Uterus (tissue), 4 donors: ENCODE measurements around the gene EMILIN2. TPM values are rescaled to one million over a fixed set of nuclear protein-coding genes. Genes with fewer than 3 reads are reported as not detected.
A peak's percentile ranks its signal among the peaks of the same experiment; 100 is the strongest.

Experiments used
- DNase-seq, 2 donors: peaks; one replicate each; pipeline ENCODE4 v3.0.0-alpha.2; 2019 to 2020
- H3K27ac ChIP-seq, 2 donors: fragments of 200-600 bp; sonication (generic); 1 replicate in 1 of 2; 2 replicates in 1 of 2; pipeline ENCODE4 v1.5.1; 2016 to 2018
- H3K27me3 ChIP-seq, 2 donors: fragments of 200-600 bp; sonication (generic); one replicate each; pipeline ENCODE4 v1.5.1; 2018 to 2019; ENCODE audit warnings: control low read depth in 1 of 2
- H3K36me3 ChIP-seq, 2 donors: fragments of 200-600 bp; sonication (generic); one replicate each; pipeline ENCODE4 v1.5.1; 2019; ENCODE audit warnings: control low read depth in 1 of 2
- H3K4me1 ChIP-seq, 2 donors: fragments of 200-600 bp; sonication (generic); one replicate each; pipeline ENCODE4 v1.5.1; 2018 to 2019; ENCODE audit warnings: control low read depth in 1 of 2
- H3K4me3 ChIP-seq, 2 donors: fragments of 200-600 bp; sonication (generic); 1 replicate in 1 of 2; 2 replicates in 1 of 2; pipeline ENCODE4 v1.5.1; 2018 to 2019; ENCODE audit warnings: mild to moderate bottlenecking in 1 of 2
- H3K9me3 ChIP-seq, 2 donors: fragments of 200-600 bp; sonication (generic); one replicate each; pipeline ENCODE4 v1.5.1; 2019; ENCODE audit warnings: control low read depth in 1 of 2
- POLR2A ChIP-seq, 2 donors: fragments of 450-650 bp; IDR thresholded peaks; one replicate each; pipeline ENCODE4 v1.6.1; 2016; ENCODE audit warnings: antibody characterized with exemption in 2 of 2, mild to moderate bottlenecking in 1 of 2, moderate library complexity in 1 of 2
- intact Hi-C: fragments of 100-400 bp; cut with DNase I; formaldehyde crosslinking; loops from one replicate; pipeline ENCODE4 v1.15.1; 2023; ENCODE audit warnings: low total_unique reads
- total RNA-seq, 4 donors: library from RNA; depleted of rRNA in 3 of 4; stranded (reverse); fragments of >200 nt in 3 of 4; gene quantifications; one replicate each; pipeline versions ENCODE4 v1.1.0 to v1.2.4, GENCODE V29; 2014 to 2023
- TF ChIP-seq, protein P1 (sequence below), 4 experiments: fragments of 200-600 bp in 2 of 4; fragments of 450-650 bp in 2 of 4; sonication (generic) in 2 of 4; IDR thresholded peaks; one replicate each; pipeline ENCODE4 v1.5.1; 2016 to 2019; ENCODE audit warnings: antibody characterized with exemption in 4 of 4, mild to moderate bottlenecking in 2 of 4, moderate library complexity in 1 of 4
- donor health status: DM: yes; HTN: yes; CAD: no.

The EMILIN2 gene
- total RNA-seq, 4 donors from 2014 or later, result 25.6 to 60.2 (median 43.2) TPM

GRCh38 chr18:2956056-2956455 is 109.2 kb downstream of the EMILIN2 start:
- H3K4me3 ChIP-seq, result no peak overlapping the region
- intact Hi-C loops, result no loop called here
- H3K27ac ChIP-seq, result peak overlapping the region; percentile 10 to 11

DNA sequence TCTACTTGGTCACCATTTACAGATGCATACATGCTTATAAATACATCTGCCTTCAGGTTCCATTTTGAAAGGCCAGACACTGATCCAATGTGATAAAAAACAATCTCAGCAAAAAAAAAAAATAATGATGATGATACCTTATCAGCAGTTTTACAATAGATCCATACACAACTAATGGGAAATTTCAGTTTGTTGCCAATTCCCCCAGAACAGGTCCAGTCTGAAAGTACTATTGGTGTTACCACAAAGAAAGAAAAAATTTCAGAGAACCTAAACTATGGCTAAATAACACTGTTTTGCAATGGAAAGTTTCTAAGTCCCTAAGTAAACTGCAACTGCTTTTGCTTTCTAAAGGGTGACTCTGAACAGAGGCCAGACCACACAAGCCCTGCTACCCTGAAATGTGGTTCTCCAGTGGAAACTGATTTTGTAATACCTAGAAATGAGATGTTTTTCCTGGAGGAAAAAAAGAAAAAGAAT is 112.1 kb downstream of the EMILIN2 start:
- Histone ChIP-seq H3K4me1 (peaks cover 3 to 14% of the 10 kb centered on the region in 2 donors), H3K4me3 (no peak overlapping the region), H3K27me3 (no peaks in the 10 kb centered on the region), H3K27ac (peak overlapping the region; percentile 65 to 71), H3K9me3 (no peaks in the 10 kb centered on the region), H3K36me3 (no peaks in the 10 kb centered on the region)
- TF ChIP-seq POLR2A (IDR thresholded peaks at IDR 0.05), result no peak
- TF ChIP-seq, protein P1, sequence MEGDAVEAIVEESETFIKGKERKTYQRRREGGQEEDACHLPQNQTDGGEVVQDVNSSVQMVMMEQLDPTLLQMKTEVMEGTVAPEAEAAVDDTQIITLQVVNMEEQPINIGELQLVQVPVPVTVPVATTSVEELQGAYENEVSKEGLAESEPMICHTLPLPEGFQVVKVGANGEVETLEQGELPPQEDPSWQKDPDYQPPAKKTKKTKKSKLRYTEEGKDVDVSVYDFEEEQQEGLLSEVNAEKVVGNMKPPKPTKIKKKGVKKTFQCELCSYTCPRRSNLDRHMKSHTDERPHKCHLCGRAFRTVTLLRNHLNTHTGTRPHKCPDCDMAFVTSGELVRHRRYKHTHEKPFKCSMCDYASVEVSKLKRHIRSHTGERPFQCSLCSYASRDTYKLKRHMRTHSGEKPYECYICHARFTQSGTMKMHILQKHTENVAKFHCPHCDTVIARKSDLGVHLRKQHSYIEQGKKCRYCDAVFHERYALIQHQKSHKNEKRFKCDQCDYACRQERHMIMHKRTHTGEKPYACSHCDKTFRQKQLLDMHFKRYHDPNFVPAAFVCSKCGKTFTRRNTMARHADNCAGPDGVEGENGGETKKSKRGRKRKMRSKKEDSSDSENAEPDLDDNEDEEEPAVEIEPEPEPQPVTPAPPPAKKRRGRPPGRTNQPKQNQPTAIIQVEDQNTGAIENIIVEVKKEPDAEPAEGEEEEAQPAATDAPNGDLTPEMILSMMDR (IDR thresholded peaks at IDR 0.05), result no peak
- peak in 1 of 2 donors; percentile 53 for DNase-seq
- intact Hi-C loops, result no loop called here

More at GRCh38 chr18:2956056-2956455, 109.2 kb downstream of the EMILIN2 start:
- Histone ChIP-seq H3K9me3 (no peaks in the 10 kb centered on the region), H3K36me3 (no peaks in the 10 kb centered on the region), H3K4me1 (peaks cover 3 to 10% of the 10 kb centered on the region in 2 donors), H3K27me3 (no peaks in the 10 kb centered on the region)
- TF ChIP-seq, protein P1 (IDR thresholded peaks at IDR 0.05), result no peak
- no peak for TF ChIP-seq POLR2A (IDR thresholded peaks at IDR 0.05)
- no peak for DNase-seq

DNA sequence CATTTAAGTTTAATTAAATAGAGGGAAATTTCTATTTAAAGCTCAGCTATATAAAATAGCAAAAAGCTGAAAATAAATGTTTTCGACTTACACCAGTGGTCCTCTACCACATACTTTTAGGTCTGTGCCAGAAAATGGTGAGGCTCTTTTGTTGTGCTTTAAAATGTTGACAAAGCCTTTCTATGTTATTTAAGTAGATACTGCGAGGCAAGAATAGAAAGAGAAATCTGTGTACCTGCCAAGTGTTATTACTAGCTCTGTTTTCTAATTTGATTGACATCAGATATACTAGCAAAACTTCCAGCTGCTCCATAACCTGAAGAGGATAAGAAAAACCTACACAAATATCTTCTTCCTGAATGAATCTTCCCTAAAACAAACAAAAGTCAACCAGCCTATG is 112.5 kb downstream of the EMILIN2 start:
- H3K4me1 ChIP-seq, result peaks cover 3 to 14% of the 10 kb centered on the region in 2 donors
- H3K27me3 ChIP-seq, result no peaks in the 10 kb centered on the region
- peak overlapping the region; percentile 65 to 71 for H3K27ac ChIP-seq
- intact Hi-C loops, result no loop called here
- DNase-seq, result no peak
- no peak overlapping the region for H3K4me3 ChIP-seq
- H3K9me3 ChIP-seq, result no peaks in the 10 kb centered on the region
- H3K36me3 ChIP-seq, result no peaks in the 10 kb centered on the region
- TF ChIP-seq POLR2A (IDR thresholded peaks at IDR 0.05), result no peak
- TF ChIP-seq, protein P1 (IDR thresholded peaks at IDR 0.05), result no peak

DNA sequence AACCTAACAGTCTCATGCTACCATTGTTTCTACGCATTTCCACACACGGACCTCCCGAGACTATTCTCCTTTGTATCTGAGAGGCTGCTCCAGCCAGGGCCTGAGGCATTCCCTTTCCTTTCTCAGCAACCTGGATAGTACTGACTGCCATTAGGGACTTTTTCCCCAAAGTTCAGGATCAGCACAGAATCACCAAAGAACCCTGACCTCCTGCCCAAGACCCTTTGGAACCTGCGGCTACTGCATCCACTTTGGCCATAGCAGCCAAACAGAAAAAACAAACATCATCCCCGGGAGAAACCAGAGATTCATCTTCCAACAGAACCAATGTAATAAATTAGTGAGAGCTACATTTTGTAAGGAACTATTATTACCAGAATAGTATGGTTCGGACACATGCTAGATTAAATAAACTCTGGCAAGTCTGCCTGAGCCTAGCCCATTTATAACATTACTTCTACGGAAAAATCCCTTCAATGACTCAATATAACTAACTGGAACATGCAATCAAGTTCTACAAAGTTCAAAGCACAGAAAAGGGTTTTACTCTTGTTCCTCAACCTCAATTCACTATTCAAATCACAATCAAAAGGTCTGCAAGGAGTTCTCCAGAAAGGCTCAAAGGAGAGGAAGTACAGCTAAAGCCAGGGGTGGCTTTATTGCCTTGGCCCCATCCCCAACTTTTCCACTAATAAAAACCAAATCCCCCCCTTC is 114.3 kb downstream of the EMILIN2 start:
- no peaks in the 10 kb centered on the region for H3K36me3 ChIP-seq
- no peak for DNase-seq
- no peaks in the 10 kb centered on the region for H3K9me3 ChIP-seq
- TF ChIP-seq, protein P1 (IDR thresholded peaks at IDR 0.05), result no peak
- TF ChIP-seq POLR2A (IDR thresholded peaks at IDR 0.05), result no peak
- H3K27me3 ChIP-seq, result no peaks in the 10 kb centered on the region
- H3K4me1 ChIP-seq, result peaks cover 3 to 14% of the 10 kb centered on the region in 2 donors
- H3K27ac ChIP-seq, result peak overlapping the region; percentile 65 to 71
- H3K4me3 ChIP-seq, result no peak overlapping the region
- intact Hi-C loops, result no loop called here

DNA sequence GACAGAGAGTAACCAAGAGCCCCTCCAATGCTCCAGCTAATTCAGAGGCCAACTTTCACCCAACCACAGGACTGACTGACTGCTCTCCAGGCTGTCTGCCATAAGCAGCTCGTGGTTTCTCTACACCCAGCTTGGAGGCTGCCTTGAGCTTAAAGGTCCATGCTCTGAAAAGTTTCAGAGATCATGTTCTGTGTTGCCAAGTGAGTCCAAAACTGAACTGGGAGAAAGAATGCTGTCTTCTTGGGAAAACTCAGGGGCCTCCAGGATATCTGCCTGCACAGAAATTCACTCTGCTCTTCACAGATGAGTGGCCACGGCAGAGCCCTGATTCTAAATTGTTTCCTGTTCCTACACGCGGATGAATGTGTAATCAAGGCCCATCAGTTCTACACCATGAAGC is 115.0 kb downstream of the EMILIN2 start:
- H3K27ac ChIP-seq, result peak overlapping the region; percentile 65 to 71

More for the DNA sequence above, 115.0 kb downstream of the EMILIN2 start:
- peaks cover 3 to 14% of the 10 kb centered on the region in 2 donors for H3K4me1 ChIP-seq
- no peak for DNase-seq
- H3K27me3 ChIP-seq, result no peaks in the 10 kb centered on the region
- H3K4me3 ChIP-seq, result no peak overlapping the region
- H3K9me3 ChIP-seq, result no peaks in the 10 kb centered on the region
- intact Hi-C loops, result no loop called here
- H3K36me3 ChIP-seq, result no peaks in the 10 kb centered on the region
- TF ChIP-seq POLR2A (IDR thresholded peaks at IDR 0.05), result no peak
- TF ChIP-seq, protein P1 (IDR thresholded peaks at IDR 0.05), result no peak
